ENCODE results near the gene ZNF536.

ZNF536 gene

DNA sequence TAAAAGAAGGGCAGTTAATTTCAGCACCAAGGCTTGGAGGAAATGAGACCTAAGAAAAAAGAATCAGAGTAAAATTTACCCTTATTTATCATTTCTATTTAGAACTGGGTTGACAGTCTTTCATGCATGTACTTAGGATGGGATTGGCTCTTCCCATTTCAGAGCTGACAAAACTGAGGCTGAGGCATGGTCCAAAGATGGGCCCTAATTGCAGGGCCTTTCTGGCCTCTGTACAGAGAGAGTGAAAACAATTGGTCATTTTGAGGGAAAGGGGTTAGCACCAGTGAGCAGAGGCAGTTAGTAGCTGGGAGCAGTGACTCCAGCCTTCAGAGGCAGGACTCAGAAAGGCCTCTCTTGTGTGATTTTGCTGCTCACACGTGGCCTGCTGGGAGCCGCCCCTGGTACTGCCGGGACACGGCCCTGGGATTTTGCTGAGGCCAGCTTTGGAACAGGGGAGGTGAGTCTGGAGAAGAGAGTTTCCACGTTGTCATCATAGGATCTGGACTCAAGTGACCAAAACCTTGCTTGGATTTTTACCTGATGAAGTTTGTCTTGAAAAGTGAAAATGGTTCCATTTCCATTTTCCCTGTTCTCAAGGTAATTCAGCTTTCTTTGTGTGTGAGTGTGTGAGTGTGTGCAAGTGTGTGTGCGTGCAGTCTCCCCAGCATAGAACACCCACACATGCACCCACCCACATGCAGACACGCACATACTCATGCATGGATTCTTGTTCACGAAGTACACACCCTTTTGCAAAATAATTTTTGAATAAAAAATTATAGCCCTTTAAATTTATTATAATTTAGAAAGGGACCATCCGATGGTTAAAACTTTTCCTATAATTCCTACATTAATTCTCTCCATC, at the start of gene ZNF536:
TSS of gene ZNF536 (plus strand) at position 425 of the 865 bp plus-strand sequence. CDS start 71,179 bp downstream, outside the sequence.
- DNase-seq (ENCODE audit: low read depth): no peak

DNA sequence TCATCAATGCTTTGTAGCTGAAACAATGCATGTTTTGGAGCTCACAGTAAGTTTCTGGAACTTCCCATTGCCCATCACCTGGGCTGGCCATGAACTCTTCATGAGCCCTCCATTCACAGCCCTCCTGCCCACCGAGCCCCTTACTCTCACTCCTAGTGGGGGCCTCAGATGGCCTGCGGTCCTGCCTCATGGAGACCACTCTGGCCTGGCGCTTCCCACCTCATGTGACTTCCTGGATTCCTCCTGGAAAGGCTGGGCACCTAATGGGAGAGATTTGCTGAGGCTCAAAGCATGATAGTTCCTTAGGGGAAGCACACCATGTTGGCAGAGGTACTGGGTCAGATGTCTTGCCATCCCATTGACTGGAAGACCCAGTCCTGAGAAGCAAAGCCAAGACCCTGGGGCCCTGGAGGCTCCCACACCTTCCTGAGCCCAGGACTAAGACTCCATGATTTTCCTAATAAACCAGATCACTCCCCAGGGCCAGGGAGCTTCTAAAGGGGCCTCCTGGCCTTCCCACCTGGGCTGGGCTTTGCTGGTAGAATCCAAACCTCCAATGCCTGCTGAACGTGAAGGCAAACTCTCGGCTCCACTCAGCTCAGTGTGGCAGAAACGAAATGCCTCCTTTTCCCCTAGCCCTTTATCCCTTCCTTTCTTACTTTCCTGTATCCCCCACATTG, 49.4 kb upstream of the ZNF536 start:
- no peak for DNase-seq (ENCODE audit: low read depth)

GRCh38 chr19:30323904-30324303, 48.3 kb upstream of the ZNF536 start:
- DNase-seq (ENCODE audit: low read depth): no peak

DNA sequence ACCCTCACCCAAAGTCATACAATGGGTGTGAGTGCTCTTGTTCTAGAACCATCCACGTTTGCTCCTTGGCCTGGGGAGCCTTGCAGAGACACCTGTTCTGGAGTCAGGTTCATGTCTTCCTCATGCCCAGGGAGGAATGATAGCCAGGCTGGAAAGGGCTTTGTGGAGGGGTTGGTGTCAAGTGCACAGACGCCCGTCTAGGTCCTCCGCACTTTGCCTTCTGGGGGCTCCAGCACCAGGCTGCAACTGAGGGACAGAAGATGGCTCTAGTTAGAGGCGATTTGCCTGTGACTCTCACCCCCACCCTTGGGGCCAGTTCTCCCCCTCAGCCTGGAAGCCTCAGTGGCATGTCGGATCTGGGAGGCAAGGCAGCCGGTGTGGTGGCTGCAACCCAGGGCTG, 47.2 kb upstream of the ZNF536 start:
- no peak for DNase-seq (ENCODE audit: low read depth)

DNA sequence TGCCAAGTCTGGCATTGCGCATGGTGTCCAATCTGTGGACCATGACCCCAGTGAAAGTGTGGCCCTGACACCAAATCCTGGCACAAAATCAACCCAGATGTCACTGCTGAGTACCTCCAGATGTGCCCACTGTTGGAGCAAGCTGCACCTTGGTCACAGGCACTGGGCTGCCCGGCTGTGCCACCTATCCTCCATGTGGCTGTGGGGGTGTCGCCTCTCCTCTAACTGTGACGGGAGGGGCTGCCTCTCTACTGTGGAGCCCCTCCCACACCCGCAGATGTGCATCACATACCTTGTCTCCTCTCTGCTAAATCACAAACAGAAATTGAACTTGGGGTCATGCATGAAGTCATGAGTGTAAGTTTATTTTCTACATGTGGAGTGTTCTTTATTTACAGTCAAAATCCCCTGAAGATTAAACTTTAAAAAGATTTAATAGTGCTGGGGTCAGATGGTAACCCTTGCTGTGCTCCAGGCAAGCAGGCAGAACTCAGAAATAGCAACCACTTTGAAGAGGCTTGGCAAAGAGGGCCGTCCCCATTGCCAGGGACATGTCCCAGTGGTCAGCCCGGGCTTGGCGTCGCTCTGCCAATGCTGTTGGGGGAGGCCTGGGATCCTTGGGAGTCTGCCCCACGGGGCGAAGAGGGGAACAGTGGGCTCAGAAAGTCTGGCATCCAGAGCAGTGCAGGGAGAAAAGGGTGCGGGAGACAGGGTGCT, 46.4 kb upstream of the ZNF536 start:
- DNase-seq (ENCODE audit: low read depth): no peak

DNA sequence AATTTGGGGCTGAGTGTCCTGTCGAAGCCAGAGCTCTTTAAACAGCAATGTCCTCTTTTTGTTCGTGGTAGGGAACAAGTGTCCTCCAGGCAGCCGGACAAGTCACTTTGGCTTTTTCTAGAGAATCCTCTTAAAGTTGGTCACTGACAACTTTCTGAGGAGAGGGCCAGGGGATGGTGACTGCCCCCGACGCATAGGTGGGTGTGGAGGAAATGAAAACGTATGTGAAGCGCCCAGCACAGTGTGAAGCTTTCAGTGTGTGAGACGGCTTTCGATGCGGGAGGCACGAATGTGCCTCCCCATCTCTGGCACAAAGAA, 45.8 kb upstream of the ZNF536 start:
- no peak for DNase-seq (ENCODE audit: low read depth)

DNA sequence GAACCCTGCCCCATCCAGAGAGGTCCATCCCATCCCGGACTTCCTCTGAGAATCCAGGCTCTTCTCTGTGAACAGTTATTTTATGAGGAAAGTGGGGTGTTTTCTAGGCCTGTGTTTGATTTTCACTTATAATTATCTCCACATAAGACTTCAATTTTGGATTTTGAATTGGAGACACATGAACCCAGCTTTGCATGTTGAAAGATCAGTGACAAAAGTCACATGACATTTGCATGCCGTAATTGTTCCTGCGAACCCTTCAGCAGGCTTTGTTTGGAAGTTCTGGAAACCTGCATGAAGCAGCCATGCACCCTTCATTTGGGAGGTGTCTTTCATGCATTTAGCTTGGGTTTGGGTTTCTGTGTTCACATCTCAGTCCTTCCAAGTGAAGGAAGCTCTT, 44.9 kb upstream of the ZNF536 start:
- no peak for DNase-seq (ENCODE audit: low read depth)

- no peak for DNase-seq (ENCODE audit: low read depth)
Observed at GRCh38 chr19:30328096-30328495, 44.1 kb upstream of the ZNF536 start.

- DNase-seq (ENCODE audit: low read depth): no peak
Observed at GRCh38 chr19:30330266-30330665, 41.9 kb upstream of the ZNF536 start.

DNA sequence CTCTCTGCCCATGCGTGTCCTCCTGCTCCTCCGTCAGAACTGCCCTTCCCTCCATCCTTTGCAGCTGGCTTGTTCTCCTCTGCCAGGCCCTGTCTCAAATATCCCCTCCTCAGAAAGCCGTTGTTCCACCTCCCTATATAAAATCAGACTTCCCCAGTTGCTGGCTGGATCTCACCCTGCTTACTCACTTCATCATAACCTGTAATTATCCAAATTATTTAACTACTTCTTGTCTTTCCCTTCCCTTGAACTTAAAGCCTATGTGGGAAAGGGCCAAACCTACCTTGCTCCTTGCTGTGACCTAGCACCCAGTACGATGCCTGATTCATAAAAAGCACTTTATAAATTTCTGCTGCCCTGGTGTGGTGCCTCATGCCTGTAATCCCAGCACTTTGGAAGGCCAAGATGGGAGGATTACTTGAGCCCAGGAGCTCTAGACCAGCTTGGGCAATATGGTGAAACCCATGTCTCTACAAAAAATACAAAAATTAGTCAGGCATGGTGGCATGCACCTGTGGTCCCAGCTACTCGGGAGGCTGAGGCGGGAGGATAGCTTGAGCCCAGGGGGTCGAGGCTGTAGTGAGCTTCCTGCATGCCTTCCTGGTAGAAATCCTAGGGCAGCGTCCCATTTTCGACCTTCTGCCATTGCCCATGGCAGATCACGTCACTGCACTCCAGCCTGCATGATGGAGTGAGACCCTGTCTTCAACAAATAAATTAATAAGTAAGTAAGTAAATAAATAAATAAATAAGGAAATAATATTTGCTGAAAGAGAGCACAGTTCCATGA, 39.5 kb upstream of the ZNF536 start:
- DNase-seq (ENCODE audit: low read depth): no peak

GRCh38 chr19:30333291-30334065, 38.7 kb upstream of the ZNF536 start:
- no peak for DNase-seq (ENCODE audit: low read depth)

DNA sequence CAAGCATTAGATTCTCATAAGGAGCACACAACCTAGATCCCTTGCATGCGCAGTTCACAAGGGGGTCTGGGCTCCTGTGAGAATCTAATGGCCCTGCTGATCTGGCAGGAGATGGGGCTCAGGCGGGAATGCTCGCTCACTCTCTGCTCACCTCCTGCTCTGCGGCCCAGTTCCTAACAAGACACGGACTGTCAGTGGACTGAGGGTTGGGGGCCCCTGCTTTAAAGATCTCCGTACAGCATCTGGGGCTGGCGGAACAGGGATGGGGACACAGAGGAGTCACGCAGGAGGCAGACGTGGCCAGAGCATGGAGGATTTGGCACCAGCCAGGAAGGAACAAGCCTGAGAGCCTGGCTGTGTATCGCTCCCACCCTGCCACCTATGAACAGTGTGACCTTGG, 37.3 kb upstream of the ZNF536 start:
- no peak for DNase-seq (ENCODE audit: low read depth)

DNA sequence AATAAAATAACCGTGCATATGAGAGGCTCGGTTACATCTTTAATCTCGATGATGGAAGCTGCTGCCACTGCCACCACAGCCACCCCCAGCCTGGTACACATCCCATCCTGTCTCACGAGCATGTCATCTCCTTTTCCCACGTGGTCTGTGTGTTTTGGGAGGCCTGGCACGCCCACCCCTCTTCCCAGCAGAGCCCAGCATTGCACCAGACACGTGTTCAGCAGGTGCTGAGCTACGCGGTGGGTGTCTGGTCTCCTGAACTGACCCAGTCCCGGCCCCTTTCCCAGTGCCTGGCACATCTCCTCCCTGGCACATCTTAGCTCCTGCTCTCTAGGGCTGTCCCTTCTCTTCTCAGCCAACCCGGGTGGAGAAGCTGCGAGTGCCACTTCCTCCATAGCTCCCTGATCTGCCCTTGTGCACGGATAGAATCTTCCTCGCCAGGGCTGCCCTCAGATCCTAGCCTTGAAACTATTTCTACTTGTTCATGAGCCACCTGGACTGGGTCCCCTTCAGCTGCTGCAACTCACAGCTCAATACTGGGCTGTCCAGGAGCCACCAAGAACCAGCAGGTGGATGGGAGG, 36.8 kb upstream of the ZNF536 start:
- DNase-seq (ENCODE audit: low read depth): no peak

DNA sequence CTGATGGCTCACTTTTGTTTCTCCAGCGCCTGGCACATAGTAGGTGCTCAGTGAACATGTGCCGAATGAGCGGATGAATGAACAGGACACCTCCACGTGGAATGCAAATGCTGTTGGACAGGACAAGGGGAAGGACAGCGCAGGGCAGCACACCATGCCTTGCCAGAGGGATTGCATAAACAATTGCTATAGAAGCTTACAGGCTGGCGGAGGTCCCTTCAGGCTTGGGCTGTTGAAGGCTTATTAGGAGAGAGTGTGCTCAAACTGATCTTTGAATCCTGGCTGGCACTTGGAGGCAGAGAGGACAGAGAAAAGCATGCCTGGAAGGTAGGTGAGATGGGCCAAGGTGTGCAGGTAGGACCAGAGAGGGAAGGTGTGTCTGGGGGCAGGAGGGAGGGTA, 35.9 kb upstream of the ZNF536 start:
- DNase-seq (ENCODE audit: low read depth): no peak

DNA sequence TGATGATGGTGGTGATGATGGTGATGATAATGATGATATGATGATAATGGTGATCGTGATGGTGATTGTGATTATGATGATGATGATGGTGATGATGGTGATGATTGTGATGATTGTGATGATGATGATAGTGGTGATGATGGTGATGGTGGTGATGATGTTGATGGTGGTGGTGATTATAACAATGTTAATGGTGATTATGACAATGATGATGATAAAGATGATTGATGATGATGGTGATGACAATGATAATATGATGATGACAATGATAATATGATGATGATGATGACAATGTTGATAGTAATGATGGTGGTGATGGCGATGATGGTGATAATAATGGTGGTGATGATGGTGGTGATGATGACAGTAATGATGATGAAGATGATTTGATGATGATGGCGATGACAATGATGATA, 34.1 kb upstream of the ZNF536 start:
- no peak for DNase-seq (ENCODE audit: low read depth)

GRCh38 chr19:30338878-30339623, 33.1 kb upstream of the ZNF536 start:
- DNase-seq (ENCODE audit: low read depth): no peak

DNA sequence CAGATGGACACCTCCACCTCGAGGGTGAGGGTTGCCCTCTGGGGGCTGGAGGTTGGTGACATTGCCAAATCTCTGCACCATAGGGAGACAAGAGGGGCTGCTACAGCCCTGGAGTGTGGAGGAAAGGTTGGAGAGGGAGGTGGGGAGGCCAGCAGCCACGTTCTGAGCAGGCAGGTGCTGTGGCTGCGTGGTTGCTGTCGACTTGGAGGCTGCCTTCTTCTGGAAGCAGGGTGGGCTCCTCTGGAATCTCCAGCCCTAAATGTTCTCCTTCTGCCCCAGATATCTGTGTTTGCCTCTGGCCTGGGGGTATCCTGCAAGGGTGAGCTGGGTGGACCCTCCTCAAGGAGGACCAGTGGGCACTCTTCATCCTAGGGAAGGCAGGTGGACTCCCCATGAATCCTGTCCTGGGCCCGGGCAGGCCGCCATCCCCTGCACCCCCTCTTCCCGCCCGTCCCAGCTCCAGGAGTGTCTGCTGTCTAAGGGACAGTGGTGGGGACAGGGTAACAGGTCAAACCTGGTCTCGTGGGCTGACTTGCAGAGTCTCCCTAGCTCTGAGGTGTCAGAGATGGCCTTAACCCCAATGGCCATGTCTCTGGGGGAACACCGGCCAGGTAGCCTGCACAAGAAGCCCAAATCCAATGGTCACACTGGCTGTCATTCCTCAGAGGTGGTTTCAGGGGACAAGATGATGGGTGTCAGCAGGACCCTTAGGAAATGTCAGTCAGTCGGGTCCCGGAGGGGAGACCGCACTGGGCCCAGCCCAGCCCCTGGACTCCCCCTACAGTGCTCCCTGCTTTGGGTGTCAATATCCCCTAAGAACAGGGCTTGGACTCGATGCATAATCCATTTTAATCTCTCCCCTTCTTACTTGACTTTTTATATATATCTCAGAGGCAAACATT, 32.3 kb upstream of the ZNF536 start:
- no peak for DNase-seq (ENCODE audit: low read depth)

GRCh38 chr19:30340771-30341561, 31.2 kb upstream of the ZNF536 start:
- no peak for DNase-seq (ENCODE audit: low read depth)

Data from iris pigment epithelial cell (primary cell).